GM23338 (cell line): ENCODE measurements around the gene HKDC1. TPM values are rescaled to one million over a fixed set of nuclear protein-coding genes. Genes with fewer than 3 reads are reported as not detected.

Experiments used
- ATAC-seq: fragments of 200-7000 bp; cut with Tn5 transposase; 3 replicates; pipeline ENCODE4 v1.9.1; 2020
- DNase-seq: peaks from one replicate; pipeline ENCODE4 v3.0.0-alpha.2; 2015; ENCODE audit warnings: low spot score
- H2AFZ ChIP-seq: fragments of 200-600 bp; sonication (generic); 2 replicates; pipeline ENCODE4 v1.8.0; 2016; ENCODE audit warnings: antibody characterized with exemption, mild to moderate bottlenecking, moderate library complexity
- H3F3A ChIP-seq: fragments of 200-600 bp; sonication (generic); replicated peaks from 2 replicates; pipeline ENCODE4 v1.8.0; 2017; ENCODE audit warnings: antibody characterized with exemption, mixed run types, low read depth
- H3K27ac ChIP-seq: fragments of 200-600 bp; sonication (generic); 2 replicates; pipeline ENCODE4 v1.6.1; 2016; ENCODE audit warnings: low read depth
- H3K27me3 ChIP-seq: fragments of 200-600 bp; sonication (generic); 2 replicates; pipeline ENCODE4 v1.8.0; 2016; ENCODE audit warnings: mild to moderate bottlenecking, mixed run types, moderate library complexity; ENCODE audit not compliant: insufficient read depth
- H3K36me3 ChIP-seq: fragments of 200-600 bp; sonication (generic); 2 replicates; pipeline ENCODE4 v1.8.0; 2016; ENCODE audit warnings: mild to moderate bottlenecking; ENCODE audit not compliant: insufficient read depth
- H3K4me1 ChIP-seq: fragments of 200-600 bp; sonication (generic); 2 replicates; pipeline ENCODE4 v1.8.0; 2016; ENCODE audit warnings: mild to moderate bottlenecking, moderate library complexity; ENCODE audit not compliant: insufficient read depth
- H3K4me2 ChIP-seq: fragments of 200-600 bp; sonication (generic); 2 replicates; pipeline ENCODE4 v1.7.1; 2017; ENCODE audit warnings: mixed run types
- H3K4me3 ChIP-seq: fragments of 200-600 bp; sonication (generic); 2 replicates; pipeline ENCODE4 v1.6.1; 2016; ENCODE audit warnings: mixed run types
- H3K79me2 ChIP-seq: fragments of 200-600 bp; sonication (generic); replicated peaks from 2 replicates; pipeline ENCODE4 v1.8.0; 2017; ENCODE audit warnings: mild to moderate bottlenecking; ENCODE audit not compliant: insufficient read depth
- H3K9me2 ChIP-seq: fragments of 200-600 bp; sonication (generic); 2 replicates; pipeline ENCODE4 v1.8.0; 2017; ENCODE audit not compliant: insufficient read depth
- H4K20me1 ChIP-seq: fragments of 200-600 bp; sonication (generic); replicated peaks from 2 replicates; pipeline ENCODE4 v1.8.0; 2017; ENCODE audit warnings: mild to moderate bottlenecking; ENCODE audit not compliant: insufficient read depth
- H3K27ac Mint-ChIP-seq: 2 replicates; pipeline ENCODE4 v1.8.0; 2020; ENCODE audit warnings: inconsistent platforms, mild to moderate bottlenecking, moderate library complexity, mixed read lengths
- H3K27me3 Mint-ChIP-seq: 3 replicates; pipeline ENCODE4 v1.8.0; 2022; ENCODE audit warnings: low read depth, mild to moderate bottlenecking, moderate library complexity, mixed read lengths, inconsistent platforms; ENCODE audit not compliant: insufficient read depth, poor library complexity
- H3K36me3 Mint-ChIP-seq: 3 replicates; pipeline ENCODE4 v1.8.0; 2021; ENCODE audit warnings: low read depth, mild to moderate bottlenecking, inconsistent platforms, moderate library complexity, mixed read lengths
- H3K4me1 Mint-ChIP-seq: 3 replicates; pipeline ENCODE4 v1.8.0; 2020; ENCODE audit warnings: mild to moderate bottlenecking, inconsistent platforms, mixed read lengths
- H3K4me3 Mint-ChIP-seq: 3 replicates; pipeline ENCODE4 v1.8.0; 2021; ENCODE audit warnings: moderate library complexity, mild to moderate bottlenecking, inconsistent platforms, mixed read lengths
- H3K9me3 Mint-ChIP-seq: 3 replicates; pipeline ENCODE4 v1.8.0; 2020; ENCODE audit warnings: moderate library complexity, mild to moderate bottlenecking, inconsistent platforms, mixed read lengths
- CREB1 ChIP-seq: fragments of 250-450 bp; sonication (Bioruptor Pico); IDR thresholded peaks from 2 replicates; pipeline ENCODE4 v1.5.0; 2020; ENCODE audit warnings: low read depth, mild to moderate bottlenecking, moderate library complexity
- EZH2 ChIP-seq: fragments of 200-600 bp; sonication (generic); IDR thresholded peaks from one replicate; pipeline ENCODE4 v1.8.0; 2017; ENCODE audit warnings: antibody characterized with exemption, mild to moderate bottlenecking, low read depth; ENCODE audit not compliant: unreplicated experiment
- EZH2phosphoT487 ChIP-seq: fragments of 200-600 bp; sonication (generic); IDR thresholded peaks from one replicate; pipeline ENCODE4 v1.8.1; 2018; ENCODE audit warnings: antibody characterized with exemption; ENCODE audit not compliant: unreplicated experiment
- JUNB ChIP-seq: IDR thresholded peaks from one replicate; pipeline ENCODE4 v1.6.1; 2016; ENCODE audit warnings: antibody characterized with exemption; ENCODE audit not compliant: unreplicated experiment
- NANOG ChIP-seq: IDR thresholded peaks from 2 replicates; pipeline ENCODE4 v1.6.1; 2016; ENCODE audit warnings: antibody characterized with exemption, borderline replicate concordance
- POLR2AphosphoS5 ChIP-seq: IDR thresholded peaks from 2 replicates; pipeline ENCODE4 v1.6.1; 2016; ENCODE audit warnings: antibody characterized with exemption, low read depth
- STAT1 ChIP-seq: IDR thresholded peaks from one replicate; pipeline ENCODE4 v1.6.1; 2016; ENCODE audit warnings: antibody characterized with exemption; ENCODE audit not compliant: unreplicated experiment
- ZNF114 ChIP-seq: fragments of 250-450 bp; sonication (Bioruptor Pico); IDR thresholded peaks from 2 replicates; pipeline ENCODE4 v1.5.0; 2020; ENCODE audit warnings: mild to moderate bottlenecking, moderate library complexity
- ZNF462 ChIP-seq: fragments of 250-450 bp; sonication (Bioruptor Pico); IDR thresholded peaks from 2 replicates; pipeline ENCODE4 v1.5.0; 2020; ENCODE audit warnings: mild to moderate bottlenecking, moderate library complexity
- polyA plus RNA-seq: library from polyadenylated mRNA; unstranded; fragments of >200 nt; fragmentation: Nextera tagmentation; extraction: Ambion mirVana; gene quantifications from 2 replicates; pipeline ENCODE4 v1.2.1, GENCODE V29; 2016
- total RNA-seq: library from RNA; depleted of rRNA; stranded (reverse); fragments of >200 nt; shearing (Covaris generic); gene quantifications from 2 replicates; pipeline ENCODE4 v1.2.3, GENCODE V29; 2014
- TF ChIP-seq, protein P1 (sequence below): IDR thresholded peaks from 2 replicates; pipeline ENCODE4 v1.6.1; 2016; ENCODE audit warnings: antibody characterized with exemption
- TF ChIP-seq, protein P2 (sequence below), 2 experiments: fragments of 200-600 bp in 1 of 2; sonication (generic) in 1 of 2; conservative IDR thresholded peaks; 2 replicates each; pipeline versions ENCODE4 v1.5.1 to v1.6.1; 2016 to 2017; ENCODE audit warnings: antibody characterized with exemption in 2 of 2, low read depth in 2 of 2, mild to moderate bottlenecking in 2 of 2, moderate library complexity in 1 of 2

The HKDC1 gene
- total and polyA plus RNA-seq, 2 experiments from 2014 or later, result 0.03 TPM; not detected in 1

DNA sequence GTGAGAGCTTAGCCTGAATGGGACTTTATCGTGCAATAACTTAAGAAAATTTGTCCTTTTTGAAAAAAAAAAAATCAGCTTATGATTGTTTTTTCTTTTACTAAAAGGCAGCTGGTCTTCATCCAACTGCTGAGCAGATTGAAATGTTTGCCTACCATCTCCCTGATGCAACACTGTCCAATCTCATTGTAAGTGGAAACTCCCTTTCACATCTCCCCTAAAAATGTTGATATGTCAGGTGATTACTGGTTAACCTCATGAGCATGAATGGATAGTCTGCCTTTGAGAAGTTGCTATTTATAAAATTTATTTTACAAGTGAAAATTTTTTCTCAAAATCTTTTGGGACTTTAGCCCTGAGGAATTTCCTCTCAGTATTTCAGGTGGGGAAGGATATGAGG is 17.8 kb upstream of the HKDC1 start:
- H3K36me3 ChIP-seq, result peaks cover 36% of the 10 kb centered on the region

More for the DNA sequence above, 17.8 kb upstream of the HKDC1 start:
- Mint-ChIP-seq H3K27me3 (no peaks in the 10 kb centered on the region), H3K4me1 (no peaks in the 10 kb centered on the region), H3K4me3 (no peak overlapping the region), H3K9me3 (no peaks in the 10 kb centered on the region), H3K36me3 (peaks cover 32% of the 10 kb centered on the region), H3K27ac (no peak overlapping the region)
- Histone ChIP-seq H4K20me1 (0 out of 2 replicates have a peak, but pooled peaks cover 3% of the 10 kb centered on the region), H3K4me2 (no peak overlapping the region), H3K79me2 (no peaks in the 10 kb centered on the region), H3K9me2 (no peaks in the 10 kb centered on the region), H2AFZ (no peak overlapping the region), H3K27ac (no peak overlapping the region), H3K4me1 (no peaks in the 10 kb centered on the region), H3K4me3 (no peak overlapping the region), H3K27me3 (no peaks in the 10 kb centered on the region), H3F3A (no peaks in the 10 kb centered on the region)
- TF ChIP-seq, protein P1, sequence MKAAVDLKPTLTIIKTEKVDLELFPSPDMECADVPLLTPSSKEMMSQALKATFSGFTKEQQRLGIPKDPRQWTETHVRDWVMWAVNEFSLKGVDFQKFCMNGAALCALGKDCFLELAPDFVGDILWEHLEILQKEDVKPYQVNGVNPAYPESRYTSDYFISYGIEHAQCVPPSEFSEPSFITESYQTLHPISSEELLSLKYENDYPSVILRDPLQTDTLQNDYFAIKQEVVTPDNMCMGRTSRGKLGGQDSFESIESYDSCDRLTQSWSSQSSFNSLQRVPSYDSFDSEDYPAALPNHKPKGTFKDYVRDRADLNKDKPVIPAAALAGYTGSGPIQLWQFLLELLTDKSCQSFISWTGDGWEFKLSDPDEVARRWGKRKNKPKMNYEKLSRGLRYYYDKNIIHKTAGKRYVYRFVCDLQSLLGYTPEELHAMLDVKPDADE, result no peak
- no peak for TF ChIP-seq JUNB
- no peak for TF ChIP-seq EZH2
- TF ChIP-seq ZNF462 (CRISPR knock-in tag), result no peak
- TF ChIP-seq ZNF114 (CRISPR knock-in tag), result no peak
- TF ChIP-seq POLR2AphosphoS5, result no peak
- TF ChIP-seq, protein P2, sequence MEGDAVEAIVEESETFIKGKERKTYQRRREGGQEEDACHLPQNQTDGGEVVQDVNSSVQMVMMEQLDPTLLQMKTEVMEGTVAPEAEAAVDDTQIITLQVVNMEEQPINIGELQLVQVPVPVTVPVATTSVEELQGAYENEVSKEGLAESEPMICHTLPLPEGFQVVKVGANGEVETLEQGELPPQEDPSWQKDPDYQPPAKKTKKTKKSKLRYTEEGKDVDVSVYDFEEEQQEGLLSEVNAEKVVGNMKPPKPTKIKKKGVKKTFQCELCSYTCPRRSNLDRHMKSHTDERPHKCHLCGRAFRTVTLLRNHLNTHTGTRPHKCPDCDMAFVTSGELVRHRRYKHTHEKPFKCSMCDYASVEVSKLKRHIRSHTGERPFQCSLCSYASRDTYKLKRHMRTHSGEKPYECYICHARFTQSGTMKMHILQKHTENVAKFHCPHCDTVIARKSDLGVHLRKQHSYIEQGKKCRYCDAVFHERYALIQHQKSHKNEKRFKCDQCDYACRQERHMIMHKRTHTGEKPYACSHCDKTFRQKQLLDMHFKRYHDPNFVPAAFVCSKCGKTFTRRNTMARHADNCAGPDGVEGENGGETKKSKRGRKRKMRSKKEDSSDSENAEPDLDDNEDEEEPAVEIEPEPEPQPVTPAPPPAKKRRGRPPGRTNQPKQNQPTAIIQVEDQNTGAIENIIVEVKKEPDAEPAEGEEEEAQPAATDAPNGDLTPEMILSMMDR (conservative IDR thresholded peaks at IDR 0.05; ENCODE audit: low read depth in 2 of 2), result no peak
- no peak for TF ChIP-seq NANOG
- TF ChIP-seq EZH2phosphoT487, result no peak
- no peak for TF ChIP-seq CREB1 (CRISPR knock-in tag)
- TF ChIP-seq STAT1, result no peak
- DNase-seq (no peak), ATAC-seq (no peak)
